Activated T-cell treated with anti-CD3 and anti-CD28 coated beads for 4 hours (primary cell): ENCODE results near the gene HYDIN.

ENCODE experiments used
- DNase-seq: peaks from one replicate; pipeline ENCODE4 v3.0.0-alpha.2; 2020

HYDIN gene

GRCh38 chr16:70781800-70782199 is 448.7 kb downstream of the HYDIN start:
- DNase-seq: no peak

- no peak for DNase-seq
Observed at GRCh38 chr16:70780546-70780945, 450.0 kb downstream of the HYDIN start.

- no peak for DNase-seq
Observed at GRCh38 chr16:70779361-70779760, 451.2 kb downstream of the HYDIN start.

GRCh38 chr16:70778901-70779309 is 451.6 kb downstream of the HYDIN start:
- no peak for DNase-seq

- no peak for DNase-seq
Observed at GRCh38 chr16:70777973-70778406, 452.5 kb downstream of the HYDIN start.

GRCh38 chr16:70777496-70777895 is 453.0 kb downstream of the HYDIN start:
- no peak for DNase-seq

- DNase-seq: no peak
Observed at GRCh38 chr16:70775399-70775798, 455.1 kb downstream of the HYDIN start.

- no peak for DNase-seq
Observed at GRCh38 chr16:70774261-70774660, 456.3 kb downstream of the HYDIN start.

- no peak for DNase-seq
Observed at GRCh38 chr16:70772493-70772892, 458.0 kb downstream of the HYDIN start.

GRCh38 chr16:70770626-70771552 is 459.6 kb downstream of the HYDIN start:
- peak; percentile 34 for DNase-seq

GRCh38 chr16:70770291-70770625 is 460.3 kb downstream of the HYDIN start:
- no peak for DNase-seq

- no peak for DNase-seq
Observed at GRCh38 chr16:70769761-70770160, 460.8 kb downstream of the HYDIN start.

- no peak for DNase-seq
Observed at GRCh38 chr16:70769131-70769530, 461.4 kb downstream of the HYDIN start.

- no peak for DNase-seq
Observed at GRCh38 chr16:70768203-70768580, 462.3 kb downstream of the HYDIN start.

- DNase-seq: no peak
Observed at GRCh38 chr16:70767377-70768202, 462.9 kb downstream of the HYDIN start.

GRCh38 chr16:70766658-70767057 is 463.9 kb downstream of the HYDIN start:
- no peak for DNase-seq

GRCh38 chr16:70766176-70766575 is 464.3 kb downstream of the HYDIN start:
- DNase-seq: no peak

- no peak for DNase-seq
Observed at GRCh38 chr16:70765491-70765890, 465.0 kb downstream of the HYDIN start.

GRCh38 chr16:70764632-70765031 is 465.9 kb downstream of the HYDIN start:
- no peak for DNase-seq

GRCh38 chr16:70760221-70760620 is 470.3 kb downstream of the HYDIN start:
- no peak for DNase-seq

GRCh38 chr16:70759666-70760065 is 470.9 kb downstream of the HYDIN start:
- DNase-seq: no peak

GRCh38 chr16:70758786-70759185 is 471.7 kb downstream of the HYDIN start:
- DNase-seq: no peak
